Measurements from ENCODE around the gene DNPEP. TPM values are rescaled to one million over a fixed set of nuclear protein-coding genes. Genes with fewer than 3 reads are reported as not detected.

DNPEP gene
- total and polyA plus RNA-seq, 2 experiments from 2014 or later, result 49.2 to 67.9 TPM

DNA sequence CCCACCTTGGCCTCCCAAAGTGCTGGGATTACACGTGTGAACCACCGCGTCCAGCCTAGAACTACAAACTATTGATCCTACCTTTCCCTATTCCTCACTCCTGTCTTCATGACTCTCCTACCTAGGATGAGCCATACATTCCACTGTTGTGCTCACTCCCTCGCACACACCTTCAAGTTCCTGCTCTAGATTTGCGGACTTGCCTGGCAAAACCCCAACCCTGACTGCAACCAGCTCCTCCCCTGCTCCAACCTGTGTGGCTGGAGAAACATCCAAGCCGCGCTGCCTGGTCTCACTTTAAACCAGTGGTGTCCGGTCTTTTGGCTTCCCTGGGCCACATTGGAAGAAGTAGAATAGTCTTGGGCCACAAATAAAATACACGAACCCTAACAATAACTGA, 5.0 kb upstream of the DNPEP start:
- Mint-ChIP-seq H3K27me3 (ENCODE audit: insufficient read depth, low read depth, poor library complexity) (peaks cover 7% of the 10 kb centered on the region), H3K27ac (no peak overlapping the region)
- H2AFZ ChIP-seq, result no peak overlapping the region

More for the DNA sequence above, 5.0 kb upstream of the DNPEP start:
- no peak overlapping the region for H3K4me3 Mint-ChIP-seq
- no peaks in the 10 kb centered on the region; the same call in 2 of the 3 replicates for H3K9me3 Mint-ChIP-seq
- H3K36me3 ChIP-seq (ENCODE audit: insufficient read depth), result no peaks in the 10 kb centered on the region
- H3K79me2 ChIP-seq (replicated peaks; ENCODE audit: insufficient read depth), result no peaks in the 10 kb centered on the region
- no peak for DNase-seq (ENCODE audit: low spot score)
- H3K4me1 Mint-ChIP-seq, result peaks cover 6% of the 10 kb centered on the region; the same call in 2 of the 3 replicates
- H3K4me1 ChIP-seq (ENCODE audit: insufficient read depth), result no peaks in the 10 kb centered on the region
- no peak overlapping the region for H3K4me2 ChIP-seq
- no peak overlapping the region for H3K4me3 ChIP-seq
- ATAC-seq, result no peak
- no peaks in the 10 kb centered on the region; the same call in 1 of the 2 replicates for H3F3A ChIP-seq (replicated peaks; ENCODE audit: low read depth)
- H3K36me3 Mint-ChIP-seq (ENCODE audit: low read depth), result no peaks in the 10 kb centered on the region
- no peaks in the 10 kb centered on the region for H3K27me3 ChIP-seq (ENCODE audit: insufficient read depth)
- H3K27ac ChIP-seq (ENCODE audit: low read depth), result no peak overlapping the region
- TF ChIP-seq, protein P1, sequence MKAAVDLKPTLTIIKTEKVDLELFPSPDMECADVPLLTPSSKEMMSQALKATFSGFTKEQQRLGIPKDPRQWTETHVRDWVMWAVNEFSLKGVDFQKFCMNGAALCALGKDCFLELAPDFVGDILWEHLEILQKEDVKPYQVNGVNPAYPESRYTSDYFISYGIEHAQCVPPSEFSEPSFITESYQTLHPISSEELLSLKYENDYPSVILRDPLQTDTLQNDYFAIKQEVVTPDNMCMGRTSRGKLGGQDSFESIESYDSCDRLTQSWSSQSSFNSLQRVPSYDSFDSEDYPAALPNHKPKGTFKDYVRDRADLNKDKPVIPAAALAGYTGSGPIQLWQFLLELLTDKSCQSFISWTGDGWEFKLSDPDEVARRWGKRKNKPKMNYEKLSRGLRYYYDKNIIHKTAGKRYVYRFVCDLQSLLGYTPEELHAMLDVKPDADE (IDR thresholded peaks at IDR 0.05), result no peak
- no peak for TF ChIP-seq EZH2 (IDR thresholded peaks at IDR 0.05; ENCODE audit: low read depth, unreplicated experiment)
- TF ChIP-seq STAT1 (IDR thresholded peaks at IDR 0.05; ENCODE audit: unreplicated experiment), result no peak
- TF ChIP-seq, protein P2, sequence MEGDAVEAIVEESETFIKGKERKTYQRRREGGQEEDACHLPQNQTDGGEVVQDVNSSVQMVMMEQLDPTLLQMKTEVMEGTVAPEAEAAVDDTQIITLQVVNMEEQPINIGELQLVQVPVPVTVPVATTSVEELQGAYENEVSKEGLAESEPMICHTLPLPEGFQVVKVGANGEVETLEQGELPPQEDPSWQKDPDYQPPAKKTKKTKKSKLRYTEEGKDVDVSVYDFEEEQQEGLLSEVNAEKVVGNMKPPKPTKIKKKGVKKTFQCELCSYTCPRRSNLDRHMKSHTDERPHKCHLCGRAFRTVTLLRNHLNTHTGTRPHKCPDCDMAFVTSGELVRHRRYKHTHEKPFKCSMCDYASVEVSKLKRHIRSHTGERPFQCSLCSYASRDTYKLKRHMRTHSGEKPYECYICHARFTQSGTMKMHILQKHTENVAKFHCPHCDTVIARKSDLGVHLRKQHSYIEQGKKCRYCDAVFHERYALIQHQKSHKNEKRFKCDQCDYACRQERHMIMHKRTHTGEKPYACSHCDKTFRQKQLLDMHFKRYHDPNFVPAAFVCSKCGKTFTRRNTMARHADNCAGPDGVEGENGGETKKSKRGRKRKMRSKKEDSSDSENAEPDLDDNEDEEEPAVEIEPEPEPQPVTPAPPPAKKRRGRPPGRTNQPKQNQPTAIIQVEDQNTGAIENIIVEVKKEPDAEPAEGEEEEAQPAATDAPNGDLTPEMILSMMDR (conservative IDR thresholded peaks at IDR 0.05; ENCODE audit: low read depth in 2 of 2), result no peak
- TF ChIP-seq, protein P3, sequence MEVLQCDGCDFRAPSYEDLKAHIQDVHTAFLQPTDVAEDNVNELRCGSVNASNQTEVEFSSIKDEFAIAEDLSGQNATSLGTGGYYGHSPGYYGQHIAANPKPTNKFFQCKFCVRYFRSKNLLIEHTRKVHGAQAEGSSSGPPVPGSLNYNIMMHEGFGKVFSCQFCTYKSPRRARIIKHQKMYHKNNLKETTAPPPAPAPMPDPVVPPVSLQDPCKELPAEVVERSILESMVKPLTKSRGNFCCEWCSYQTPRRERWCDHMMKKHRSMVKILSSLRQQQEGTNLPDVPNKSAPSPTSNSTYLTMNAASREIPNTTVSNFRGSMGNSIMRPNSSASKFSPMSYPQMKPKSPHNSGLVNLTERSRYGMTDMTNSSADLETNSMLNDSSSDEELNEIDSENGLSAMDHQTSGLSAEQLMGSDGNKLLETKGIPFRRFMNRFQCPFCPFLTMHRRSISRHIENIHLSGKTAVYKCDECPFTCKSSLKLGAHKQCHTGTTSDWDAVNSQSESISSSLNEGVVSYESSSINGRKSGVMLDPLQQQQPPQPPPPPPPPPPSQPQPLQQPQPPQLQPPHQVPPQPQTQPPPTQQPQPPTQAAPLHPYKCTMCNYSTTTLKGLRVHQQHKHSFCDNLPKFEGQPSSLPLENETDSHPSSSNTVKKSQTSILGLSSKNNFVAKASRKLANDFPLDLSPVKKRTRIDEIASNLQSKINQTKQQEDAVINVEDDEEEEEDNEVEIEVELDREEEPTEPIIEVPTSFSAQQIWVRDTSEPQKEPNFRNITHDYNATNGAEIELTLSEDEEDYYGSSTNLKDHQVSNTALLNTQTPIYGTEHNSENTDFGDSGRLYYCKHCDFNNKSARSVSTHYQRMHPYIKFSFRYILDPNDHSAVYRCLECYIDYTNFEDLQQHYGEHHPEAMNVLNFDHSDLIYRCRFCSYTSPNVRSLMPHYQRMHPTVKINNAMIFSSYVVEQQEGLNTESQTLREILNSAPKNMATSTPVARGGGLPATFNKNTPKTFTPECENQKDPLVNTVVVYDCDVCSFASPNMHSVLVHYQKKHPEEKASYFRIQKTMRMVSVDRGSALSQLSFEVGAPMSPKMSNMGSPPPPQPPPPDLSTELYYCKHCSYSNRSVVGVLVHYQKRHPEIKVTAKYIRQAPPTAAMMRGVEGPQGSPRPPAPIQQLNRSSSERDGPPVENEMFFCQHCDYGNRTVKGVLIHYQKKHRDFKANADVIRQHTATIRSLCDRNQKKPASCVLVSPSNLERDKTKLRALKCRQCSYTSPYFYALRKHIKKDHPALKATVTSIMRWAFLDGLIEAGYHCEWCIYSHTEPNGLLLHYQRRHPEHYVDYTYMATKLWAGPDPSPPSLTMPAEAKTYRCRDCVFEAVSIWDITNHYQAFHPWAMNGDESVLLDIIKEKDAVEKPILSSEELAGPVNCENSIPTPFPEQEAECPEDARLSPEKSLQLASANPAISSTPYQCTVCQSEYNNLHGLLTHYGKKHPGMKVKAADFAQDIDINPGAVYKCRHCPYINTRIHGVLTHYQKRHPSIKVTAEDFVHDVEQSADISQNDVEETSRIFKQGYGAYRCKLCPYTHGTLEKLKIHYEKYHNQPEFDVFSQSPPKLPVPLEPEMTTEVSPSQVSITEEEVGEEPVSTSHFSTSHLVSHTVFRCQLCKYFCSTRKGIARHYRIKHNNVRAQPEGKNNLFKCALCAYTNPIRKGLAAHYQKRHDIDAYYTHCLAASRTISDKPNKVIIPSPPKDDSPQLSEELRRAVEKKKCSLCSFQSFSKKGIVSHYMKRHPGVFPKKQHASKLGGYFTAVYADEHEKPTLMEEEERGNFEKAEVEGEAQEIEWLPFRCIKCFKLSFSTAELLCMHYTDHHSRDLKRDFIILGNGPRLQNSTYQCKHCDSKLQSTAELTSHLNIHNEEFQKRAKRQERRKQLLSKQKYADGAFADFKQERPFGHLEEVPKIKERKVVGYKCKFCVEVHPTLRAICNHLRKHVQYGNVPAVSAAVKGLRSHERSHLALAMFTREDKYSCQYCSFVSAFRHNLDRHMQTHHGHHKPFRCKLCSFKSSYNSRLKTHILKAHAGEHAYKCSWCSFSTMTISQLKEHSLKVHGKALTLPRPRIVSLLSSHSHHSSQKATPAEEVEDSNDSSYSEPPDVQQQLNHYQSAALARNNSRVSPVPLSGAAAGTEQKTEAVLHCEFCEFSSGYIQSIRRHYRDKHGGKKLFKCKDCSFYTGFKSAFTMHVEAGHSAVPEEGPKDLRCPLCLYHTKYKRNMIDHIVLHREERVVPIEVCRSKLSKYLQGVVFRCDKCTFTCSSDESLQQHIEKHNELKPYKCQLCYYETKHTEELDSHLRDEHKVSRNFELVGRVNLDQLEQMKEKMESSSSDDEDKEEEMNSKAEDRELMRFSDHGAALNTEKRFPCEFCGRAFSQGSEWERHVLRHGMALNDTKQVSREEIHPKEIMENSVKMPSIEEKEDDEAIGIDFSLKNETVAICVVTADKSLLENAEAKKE (CRISPR knock-in tag; IDR thresholded peaks at IDR 0.05), result no peak
- no peak for TF ChIP-seq POLR2AphosphoS5 (IDR thresholded peaks at IDR 0.05; ENCODE audit: low read depth)
- TF ChIP-seq JUNB (IDR thresholded peaks at IDR 0.05; ENCODE audit: unreplicated experiment), result no peak
- TF ChIP-seq, protein P4, sequence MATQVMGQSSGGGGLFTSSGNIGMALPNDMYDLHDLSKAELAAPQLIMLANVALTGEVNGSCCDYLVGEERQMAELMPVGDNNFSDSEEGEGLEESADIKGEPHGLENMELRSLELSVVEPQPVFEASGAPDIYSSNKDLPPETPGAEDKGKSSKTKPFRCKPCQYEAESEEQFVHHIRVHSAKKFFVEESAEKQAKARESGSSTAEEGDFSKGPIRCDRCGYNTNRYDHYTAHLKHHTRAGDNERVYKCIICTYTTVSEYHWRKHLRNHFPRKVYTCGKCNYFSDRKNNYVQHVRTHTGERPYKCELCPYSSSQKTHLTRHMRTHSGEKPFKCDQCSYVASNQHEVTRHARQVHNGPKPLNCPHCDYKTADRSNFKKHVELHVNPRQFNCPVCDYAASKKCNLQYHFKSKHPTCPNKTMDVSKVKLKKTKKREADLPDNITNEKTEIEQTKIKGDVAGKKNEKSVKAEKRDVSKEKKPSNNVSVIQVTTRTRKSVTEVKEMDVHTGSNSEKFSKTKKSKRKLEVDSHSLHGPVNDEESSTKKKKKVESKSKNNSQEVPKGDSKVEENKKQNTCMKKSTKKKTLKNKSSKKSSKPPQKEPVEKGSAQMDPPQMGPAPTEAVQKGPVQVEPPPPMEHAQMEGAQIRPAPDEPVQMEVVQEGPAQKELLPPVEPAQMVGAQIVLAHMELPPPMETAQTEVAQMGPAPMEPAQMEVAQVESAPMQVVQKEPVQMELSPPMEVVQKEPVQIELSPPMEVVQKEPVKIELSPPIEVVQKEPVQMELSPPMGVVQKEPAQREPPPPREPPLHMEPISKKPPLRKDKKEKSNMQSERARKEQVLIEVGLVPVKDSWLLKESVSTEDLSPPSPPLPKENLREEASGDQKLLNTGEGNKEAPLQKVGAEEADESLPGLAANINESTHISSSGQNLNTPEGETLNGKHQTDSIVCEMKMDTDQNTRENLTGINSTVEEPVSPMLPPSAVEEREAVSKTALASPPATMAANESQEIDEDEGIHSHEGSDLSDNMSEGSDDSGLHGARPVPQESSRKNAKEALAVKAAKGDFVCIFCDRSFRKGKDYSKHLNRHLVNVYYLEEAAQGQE (IDR thresholded peaks at IDR 0.05; ENCODE audit: unreplicated experiment), result no peak
- TF ChIP-seq NANOG (IDR thresholded peaks at IDR 0.05; ENCODE audit: borderline replicate concordance), result no peak
- no peak for TF ChIP-seq ZNF331 (CRISPR knock-in tag; IDR thresholded peaks at IDR 0.05; ENCODE audit: low read depth)
- no peak for TF ChIP-seq CREB1 (CRISPR knock-in tag; IDR thresholded peaks at IDR 0.05; ENCODE audit: low read depth)
- no peak for TF ChIP-seq ZNF114 (CRISPR knock-in tag; IDR thresholded peaks at IDR 0.05)
- TF ChIP-seq EZH2phosphoT487 (IDR thresholded peaks at IDR 0.05; ENCODE audit: unreplicated experiment), result no peak
- no peaks in the 10 kb centered on the region for H4K20me1 ChIP-seq (replicated peaks; ENCODE audit: insufficient read depth)
- no peaks in the 10 kb centered on the region for H3K9me2 ChIP-seq (ENCODE audit: insufficient read depth)
